Activated T-cell treated with anti-CD3 and anti-CD28 coated beads for 48 hours (primary cell): ENCODE data around the gene ZNF497.

Source experiments
- DNase-seq: peaks from one replicate; pipeline ENCODE4 v3.0.0-alpha.2; 2020; ENCODE audit warnings: low read depth

Gene ZNF497

GRCh38 chr19:58307736-58308135 lies 54.8 kb downstream of the ZNF497 start:
- DNase-seq, result no peak

GRCh38 chr19:58305932-58306323 lies 56.6 kb downstream of the ZNF497 start:
- DNase-seq, result no peak

- DNase-seq, result peak; percentile 92
Observed at GRCh38 chr19:58305065-58305931, 57.3 kb downstream of the ZNF497 start, which contains the start of gene ERVK3-1. Gene ERVK3-1 (plus strand): TSS chr19:58305377. CDS start chr19:58312169, 6,792 bp downstream.

- DNase-seq, result no peak
Observed at GRCh38 chr19:58304748-58305064, 57.8 kb downstream of the ZNF497 start.
